Stimulated activated CD8-positive, alpha-beta memory T cell treated with anti-CD3 and anti-CD28 coated beads, Interleukin-4, amount 100 ng/mL, for 24 hours (primary cell): Measurements from ENCODE around the gene PKDCC.

Experiments used
- DNase-seq: peaks from one replicate; pipeline ENCODE4 v3.0.0-alpha.2; 2020; ENCODE audit warnings: low read depth

Gene PKDCC

GRCh38 chr2:42050010-42050702 lies 2.3 kb downstream of the PKDCC start:
- DNase-seq: no peak

GRCh38 chr2:42050703-42051542 lies 3.1 kb downstream of the PKDCC start:
- no peak for DNase-seq

DNA sequence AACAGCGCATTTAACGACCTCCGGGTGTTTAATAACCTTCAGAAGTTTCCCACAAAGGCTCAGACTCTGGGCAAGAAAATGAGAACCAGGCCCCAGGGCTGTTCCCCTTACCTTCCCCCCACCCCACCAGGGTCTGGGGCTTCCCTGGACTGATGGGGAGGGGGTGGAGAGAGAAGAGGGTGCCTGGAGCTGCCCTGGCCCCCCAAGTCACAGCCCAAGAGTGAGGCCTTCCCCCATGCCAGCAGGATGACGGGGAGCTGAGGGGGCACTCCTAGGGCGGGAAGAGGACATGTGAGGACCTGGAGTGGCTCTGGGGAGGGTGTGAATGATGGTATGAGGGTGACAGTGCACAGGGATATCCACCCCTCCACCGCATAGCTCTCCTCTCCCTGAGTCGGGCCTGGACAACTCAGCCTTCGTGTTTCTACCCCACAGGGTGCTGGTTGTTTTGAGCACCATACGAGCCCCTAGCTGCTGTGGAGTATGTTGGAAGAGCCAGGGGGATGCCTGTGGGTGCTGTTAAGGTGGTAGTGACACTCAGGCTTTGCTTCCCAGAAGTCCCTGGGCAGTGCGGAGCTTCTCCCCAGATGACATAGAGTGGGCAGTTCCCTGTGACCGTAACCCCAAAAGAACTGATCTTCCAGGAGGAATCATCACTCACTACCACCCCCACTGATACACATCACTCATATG lies 3.9 kb downstream of the PKDCC start:
- no peak for DNase-seq

- no peak for DNase-seq
These were observed 5.1 kb downstream of the PKDCC start for GRCh38 chr2:42052702-42053481.

GRCh38 chr2:42053482-42053790 lies 5.6 kb downstream of the PKDCC start:
- no peak for DNase-seq

DNA sequence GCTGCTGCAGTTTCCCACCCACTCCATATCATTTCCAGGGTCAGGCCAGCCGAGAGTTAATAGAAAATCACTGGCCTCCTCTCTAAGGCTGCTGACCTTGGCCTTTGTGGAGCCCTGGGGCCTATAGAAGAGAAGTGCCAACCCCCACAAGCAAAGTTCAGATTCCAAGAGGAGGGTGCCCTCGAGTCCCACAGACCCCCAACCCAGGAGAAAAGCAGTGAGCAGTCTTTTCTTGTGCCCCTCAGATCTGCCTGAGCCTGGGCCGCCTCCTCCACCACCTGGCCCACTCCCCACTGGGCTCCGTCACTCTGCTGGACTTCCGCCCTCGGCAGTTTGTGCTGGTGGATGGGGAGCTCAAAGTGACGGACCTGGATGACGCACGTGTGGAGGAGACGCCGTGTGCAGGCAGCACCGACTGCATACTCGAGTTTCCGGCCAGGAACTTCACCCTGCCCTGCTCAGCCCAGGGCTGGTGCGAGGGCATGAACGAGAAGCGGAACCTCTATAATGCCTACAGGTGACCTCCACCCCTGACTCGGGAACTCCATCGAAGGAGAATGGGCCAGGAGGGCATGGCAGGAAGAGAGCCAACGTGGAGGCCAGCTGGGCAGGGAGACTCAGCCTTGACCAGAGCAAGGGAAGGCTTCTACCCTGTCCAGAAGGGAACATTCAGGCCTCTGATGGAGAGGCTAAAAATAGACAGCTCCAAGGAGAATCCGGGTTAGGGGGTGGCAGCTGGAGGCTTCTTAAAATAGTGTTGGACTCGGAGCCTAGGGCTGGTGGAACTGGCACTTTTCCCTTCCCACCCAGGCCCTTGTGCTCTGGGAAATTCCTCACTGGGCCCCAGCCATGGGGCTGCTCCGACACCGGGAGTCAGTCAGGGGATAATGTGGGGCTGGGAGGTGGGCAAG lies 6.2 kb downstream of the PKDCC start:
- no peak for DNase-seq

DNA sequence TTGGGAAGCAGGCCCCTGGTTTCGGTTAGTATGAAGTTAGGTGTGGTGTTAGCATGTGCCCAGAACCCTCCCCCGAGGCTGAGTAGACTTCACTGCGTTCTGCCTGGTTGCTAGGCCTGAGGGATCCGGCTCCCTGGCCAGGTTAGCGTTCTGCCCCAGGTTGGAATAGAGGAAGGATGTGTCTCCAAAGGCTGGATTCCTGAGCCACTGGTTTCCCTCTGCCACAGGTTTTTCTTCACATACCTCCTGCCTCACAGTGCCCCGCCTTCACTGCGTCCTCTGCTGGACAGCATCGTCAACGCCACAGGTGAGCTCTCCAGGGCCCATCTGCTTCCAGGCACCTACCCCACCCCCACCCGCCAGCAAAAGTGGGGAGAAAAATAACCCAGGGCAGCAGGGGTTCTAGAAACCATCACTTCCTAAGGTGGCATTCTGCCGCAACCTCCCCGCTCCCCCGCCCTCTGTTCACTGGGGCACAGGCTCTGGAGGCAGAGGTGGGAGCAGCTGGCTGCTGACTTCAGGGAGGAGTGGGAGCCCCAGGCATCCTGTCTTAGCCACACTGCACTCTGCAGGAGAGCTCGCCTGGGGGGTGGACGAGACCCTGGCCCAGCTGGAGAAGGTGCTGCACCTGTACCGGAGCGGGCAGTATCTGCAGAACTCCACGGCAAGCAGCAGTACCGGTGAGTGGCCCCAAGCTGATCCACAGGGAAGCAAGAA lies 7.1 kb downstream of the PKDCC start:
- DNase-seq: no peak

DNA sequence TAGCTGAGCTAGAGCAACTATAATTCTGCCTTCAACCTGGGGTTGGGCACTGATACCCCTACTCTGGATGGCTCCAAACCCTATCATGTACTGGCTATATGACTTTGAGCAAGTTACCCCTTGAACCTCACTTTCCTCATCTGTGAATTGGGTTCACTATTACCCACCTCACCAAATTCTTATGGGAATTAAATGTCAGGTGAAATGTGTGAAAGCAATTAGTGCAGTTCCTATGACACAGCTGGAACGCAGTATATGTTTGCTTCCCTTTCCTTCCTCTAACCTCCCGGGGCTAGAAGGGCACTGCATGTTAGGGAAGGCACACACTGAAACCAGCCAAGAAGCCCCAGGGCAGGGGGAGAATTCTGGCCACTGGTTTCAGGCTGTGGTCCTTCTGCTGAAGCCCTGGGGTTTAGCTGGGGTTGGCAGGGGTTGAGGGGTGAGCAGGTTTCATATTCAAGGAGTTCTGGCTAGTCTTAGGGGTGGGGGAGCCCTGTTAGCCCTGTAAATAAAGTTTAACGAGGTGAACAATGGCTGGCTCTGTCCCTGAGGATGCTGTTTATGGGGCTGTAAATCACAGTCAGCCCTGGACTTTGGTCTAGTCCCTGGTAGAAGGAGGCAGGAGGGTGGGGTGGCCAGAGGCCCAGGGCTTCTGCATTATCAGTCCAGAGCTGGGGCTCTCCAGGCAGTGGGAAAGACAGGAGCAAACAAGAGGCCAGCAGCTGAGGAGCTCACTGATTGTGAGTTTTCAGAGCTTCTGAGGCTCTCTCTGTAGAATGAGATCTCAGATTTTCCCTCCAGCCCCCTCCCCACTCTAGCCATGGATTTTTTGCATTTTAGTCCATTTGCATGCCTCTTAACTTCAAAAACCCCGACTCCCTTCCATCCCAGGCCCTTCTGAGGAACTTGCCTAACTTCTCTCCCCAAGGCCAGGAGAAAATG lies 8.0 kb downstream of the PKDCC start:
- DNase-seq: no peak

- no peak for DNase-seq
These were observed 9.5 kb downstream of the PKDCC start for GRCh38 chr2:42057159-42057901.

DNA sequence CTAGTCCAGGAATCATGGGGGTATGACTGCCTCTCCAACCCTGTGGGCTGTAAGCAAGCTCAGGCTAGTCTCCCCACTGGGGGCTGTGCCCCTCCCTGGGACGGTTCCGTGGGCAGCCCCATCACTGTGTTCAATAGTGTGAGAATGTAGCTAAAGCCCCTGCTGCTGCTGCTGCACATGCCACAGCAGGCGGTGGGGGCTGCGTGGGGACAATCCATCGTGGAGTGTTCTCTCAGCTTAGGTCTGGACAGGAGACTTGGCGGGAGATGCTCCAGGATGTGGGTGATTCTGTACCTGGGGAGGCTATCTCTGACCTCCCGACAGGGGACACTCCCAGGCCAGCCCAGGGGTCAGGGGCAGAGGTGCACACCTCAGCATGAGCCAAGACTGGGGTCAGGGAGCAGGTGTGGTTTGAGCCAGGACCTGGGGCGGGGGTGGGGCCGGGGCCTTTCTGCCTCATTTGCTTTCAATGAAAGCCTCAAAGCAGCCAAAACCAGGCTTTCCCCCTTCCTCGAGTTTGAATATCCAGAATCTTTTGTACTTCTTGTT lies 10.2 kb downstream of the PKDCC start:
- DNase-seq: no peak

DNA sequence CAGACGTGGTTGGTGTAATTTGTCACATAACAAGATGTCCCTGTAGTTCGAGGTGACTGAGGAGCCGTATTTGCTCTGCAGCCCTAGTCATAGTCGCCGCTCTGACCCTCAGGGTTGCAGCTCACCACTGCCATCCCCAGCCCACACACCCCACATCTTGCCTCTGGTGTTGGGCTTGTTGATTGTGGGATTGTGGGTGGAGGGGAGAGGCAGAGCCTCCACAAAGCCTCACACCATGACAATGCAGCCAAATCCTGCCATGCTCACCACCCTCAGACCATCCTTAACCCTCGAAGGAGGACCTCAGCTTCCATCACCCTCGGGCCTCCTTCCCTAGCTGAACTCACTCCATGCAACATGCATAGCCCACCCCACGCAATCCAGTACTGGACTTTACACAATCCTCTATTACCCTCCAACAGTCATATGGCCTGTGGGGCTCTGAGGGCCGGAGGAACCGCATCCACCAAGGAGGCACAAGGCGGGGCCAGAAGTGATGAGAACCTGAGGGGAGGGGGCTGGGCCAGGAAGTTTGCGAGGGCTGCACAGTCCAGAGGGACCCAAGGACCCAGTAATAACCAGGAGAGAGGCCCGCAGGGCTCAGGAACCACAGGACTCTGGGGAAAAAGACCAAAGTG lies 11.6 kb downstream of the PKDCC start:
- no peak for DNase-seq

GRCh38 chr2:42060028-42060427 lies 12.2 kb downstream of the PKDCC start:
- no peak for DNase-seq

DNA sequence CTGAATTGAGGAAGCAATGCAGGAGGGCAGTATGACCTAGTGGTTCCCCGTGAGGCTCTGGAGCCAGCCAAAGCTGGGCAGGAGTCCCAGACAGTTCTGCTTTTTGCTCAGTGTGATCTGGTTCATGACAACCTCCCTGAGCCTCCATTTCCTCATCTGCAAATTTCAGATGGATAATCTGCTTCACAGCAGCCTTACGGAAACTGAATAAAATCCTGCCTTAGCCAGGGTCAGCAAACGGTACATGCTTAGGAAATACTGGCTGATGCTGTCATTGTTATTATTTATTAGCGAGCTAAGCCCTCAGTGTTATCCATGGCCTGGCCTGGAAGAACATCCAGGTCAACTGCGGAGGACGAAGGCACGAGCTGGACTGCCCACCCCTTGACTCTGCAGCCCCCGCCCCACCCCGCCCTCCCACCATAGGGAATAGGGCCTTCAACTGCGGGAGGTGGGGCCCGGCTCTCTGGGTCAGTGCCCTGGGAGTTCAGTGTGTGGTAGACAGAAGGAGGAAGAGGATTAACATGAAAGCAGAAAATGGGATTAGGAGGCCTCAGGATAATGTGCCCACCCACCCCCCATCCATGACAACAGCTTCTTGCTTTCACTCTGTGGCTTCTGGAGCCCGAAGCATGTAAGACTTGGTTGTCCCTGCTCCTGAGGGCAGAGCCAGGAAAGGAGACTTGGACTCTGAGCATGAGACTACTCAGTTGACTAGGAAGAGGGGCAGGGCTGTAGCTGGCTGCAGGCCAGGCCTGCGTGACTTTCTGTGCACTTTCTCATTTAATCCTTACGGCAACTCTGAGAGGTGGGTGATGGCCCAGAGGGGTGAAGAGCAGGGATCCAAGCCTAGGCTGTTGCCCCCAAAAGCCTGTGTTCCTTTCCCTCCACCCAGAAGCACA lies 13.1 kb downstream of the PKDCC start:
- no peak for DNase-seq

GRCh38 chr2:42061839-42062238 lies 14.0 kb downstream of the PKDCC start:
- no peak for DNase-seq

GRCh38 chr2:42063431-42064171 lies 15.8 kb downstream of the PKDCC start:
- DNase-seq: no peak

GRCh38 chr2:42064417-42064942 lies 16.7 kb downstream of the PKDCC start:
- DNase-seq: no peak
